H1 (cell line): ENCODE data around the gene GDPGP1. TPM values are rescaled to one million over a fixed set of nuclear protein-coding genes. Genes with fewer than 3 reads are reported as not detected.

Experiments
- E2F6 ChIP-seq: IDR thresholded peaks from 2 replicates; pipeline ENCODE4 v1.6.1; 2012; ENCODE audit warnings: inconsistent platforms
- HDAC2 ChIP-seq, 2 experiments: fragments of 300-600 bp in 1 of 2; sonication (generic) in 1 of 2; IDR thresholded peaks; 2 replicates each; pipeline ENCODE4 v1.6.1; 2011 to 2012; ENCODE audit warnings: low read depth in 2 of 2, low read length in 2 of 2, mild to moderate bottlenecking in 2 of 2, moderate library complexity in 2 of 2, borderline replicate concordance in 1 of 2, inconsistent platforms in 1 of 2
- TAF7 ChIP-seq: optimal IDR thresholded peaks from 2 replicates; pipeline ENCODE3; 2011; ENCODE audit warnings: low read depth, mild to moderate bottlenecking, inconsistent platforms, low read length, moderate library complexity, borderline replicate concordance
- YY1 ChIP-seq: IDR thresholded peaks from 2 replicates; pipeline ENCODE4 v1.6.1; 2011; ENCODE audit warnings: low read depth, mild to moderate bottlenecking, low read length
- polyA plus RNA-seq, 7 experiments: library from polyadenylated mRNA; depleted of rRNA in 3 of 7; stranded (reverse) in 5 of 7; unstranded in 2 of 7; fragments of >200 nt in 5 of 7; fragments of 200-250 nt in 2 of 7; gene quantifications; 1 replicate in 5 of 7; 2 replicates in 1 of 7; 4 replicates in 1 of 7; pipeline versions ENCODE4 v1.2.1 to v1.2.3, GENCODE V29; 2011 to 2013; ENCODE audit warnings: missing spikeins in 2 of 7, mixed read lengths in 2 of 7
- total RNA-seq: library from RNA; stranded (reverse); fragmentation: NEBNext Ultra II Directional; extraction: Animal tissue kit (Norgen Biotek cat#: 25700); gene quantifications from 2 replicates; pipeline ENCODE4 v1.2.1, GENCODE V29; 2021

The GDPGP1 gene
- total and polyA plus RNA-seq, 2 of the 8 experiments (the other 6 are each of a cell fraction or from before 2014, with no cell fraction given), result 1.8 to 5.6 TPM

- TF ChIP-seq HDAC2 (IDR thresholded peaks at IDR 0.05; ENCODE audit: borderline replicate concordance in 1 of 2, low read depth in 2 of 2, low read length in 2 of 2), result no peak
- no peak for TF ChIP-seq E2F6
- TF ChIP-seq YY1, result no peak
- no peak for TF ChIP-seq TAF7
These were observed 16.2 kb upstream of the GDPGP1 start (continued) for GRCh38 chr15:90217671-90218394.
